A673 (cell line): ENCODE measurements around the gene VPS16. TPM values are rescaled to one million over a fixed set of nuclear protein-coding genes. Genes with fewer than 3 reads are reported as not detected.

ENCODE experiments used
- BruUV-seq: library from RNA; stranded (reverse); fragments of 400-500 nt; replicated peaks from 2 replicates; lab custom pipeline; 2021; lab: Mats Ljungman, UMichigan
- CTCF ChIA-PET: fragments of 300-600 bp; sonication (Branson Sonifier 250); formaldehyde crosslinking; loops from one replicate; lab custom pipeline; 2022; ENCODE audit warnings: antibody characterized with exemption; lab: Charles Lee
- POLR2A ChIA-PET: fragments of 300-600 bp; sonication (Branson Sonifier 250); formaldehyde crosslinking; loops from one replicate; lab custom pipeline; 2022; ENCODE audit warnings: antibody characterized with exemption; ENCODE audit not compliant: low non-redundant PET; lab: Charles Lee
- DNase-seq: peaks from one replicate; pipeline ENCODE4 v3.0.0-alpha.2; 2015; ENCODE audit warnings: low spot score
- H3K27ac ChIP-seq: fragments of 200-600 bp; sonication (generic); 2 replicates; pipeline ENCODE4 v1.5.1; 2016; ENCODE audit warnings: mixed run types, low read depth, mild to moderate bottlenecking, mixed read lengths, antibody characterized with exemption, low read length; ENCODE audit not compliant: poor library complexity, severe bottlenecking
- H3K27me3 ChIP-seq: fragments of 200-600 bp; sonication (generic); replicated peaks from 2 replicates; pipeline ENCODE4 v1.6.1; 2017; ENCODE audit warnings: mixed run types, low read depth, mild to moderate bottlenecking, mixed read lengths, antibody characterized with exemption, low read length; ENCODE audit not compliant: insufficient read depth, poor library complexity
- H3K36me3 ChIP-seq: fragments of 200-600 bp; sonication (generic); 2 replicates; pipeline ENCODE4 v1.6.1; 2016; ENCODE audit warnings: mixed run types, mild to moderate bottlenecking, mixed read lengths, antibody characterized with exemption, low read length; ENCODE audit not compliant: insufficient read depth, poor library complexity, severe bottlenecking
- H3K4me1 ChIP-seq: fragments of 200-600 bp; sonication (generic); 2 replicates; pipeline ENCODE4 v1.6.1; 2017; ENCODE audit warnings: mixed run types, mild to moderate bottlenecking, mixed read lengths, antibody characterized with exemption, low read length; ENCODE audit not compliant: insufficient read depth, poor library complexity, severe bottlenecking
- H3K4me3 ChIP-seq: fragments of 200-600 bp; sonication (generic); 2 replicates; pipeline ENCODE4 v1.5.1; 2016; ENCODE audit warnings: low read depth, mixed run types, mild to moderate bottlenecking, mixed read lengths, low read length; ENCODE audit not compliant: poor library complexity, severe bottlenecking
- H3K9me3 ChIP-seq: fragments of 200-600 bp; sonication (generic); 2 replicates; pipeline ENCODE4 v1.6.1; 2016; ENCODE audit warnings: mixed run types, low read depth, mild to moderate bottlenecking, mixed read lengths, antibody characterized with exemption, low read length; ENCODE audit not compliant: poor library complexity, severe bottlenecking
- EZH2 ChIP-seq: fragments of 200-600 bp; sonication (generic); IDR thresholded peaks from 2 replicates; pipeline ENCODE4 v1.6.1; 2017; ENCODE audit warnings: borderline replicate concordance, low read depth, mild to moderate bottlenecking, mixed read lengths, antibody characterized with exemption, low read length; ENCODE audit not compliant: poor library complexity, severe bottlenecking
- intact Hi-C: fragments of 100-400 bp; cut with micrococcal nuclease; formaldehyde crosslinking; loops from one replicate; pipeline ENCODE4 v1.10.0; 2022; ENCODE audit not compliant: unreplicated experiment
- total RNA-seq: library from RNA; stranded (reverse); gene quantifications from 2 replicates; pipeline ENCODE4 v1.2.3, GENCODE V29; 2021
- TF ChIP-seq, protein P1 (sequence below): fragments of 300-800, 200-600 bp; sonication (generic); conservative IDR thresholded peaks from 2 replicates; pipeline ENCODE4 v1.5.1; 2017; ENCODE audit warnings: low read depth, mild to moderate bottlenecking, antibody characterized with exemption, low read length, moderate library complexity, mixed read lengths

VPS16 gene
- total RNA-seq, 1 experiment from 2014 or later, result 37.8 TPM

DNA sequence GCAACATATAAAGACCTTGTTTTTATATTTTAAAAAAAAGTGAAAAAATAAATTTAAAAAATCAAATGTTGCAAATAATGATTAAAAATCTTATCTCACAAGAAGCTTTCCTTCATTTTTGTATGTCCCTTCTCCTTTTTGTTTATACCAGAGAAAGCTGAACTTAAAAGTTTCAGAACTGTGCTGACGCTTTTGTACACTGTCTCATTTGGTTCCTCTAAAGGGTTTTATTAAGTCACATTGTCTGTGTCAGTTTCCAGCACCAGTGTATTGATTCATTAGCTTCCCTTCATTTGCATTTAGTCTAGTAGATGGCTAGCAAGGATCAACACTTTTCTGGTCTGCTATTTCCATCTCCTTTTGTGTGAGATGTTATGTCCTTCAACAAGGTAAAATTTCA, 6.8 kb upstream of the VPS16 start:
- Histone ChIP-seq H3K36me3 (peaks cover 8% of the 10 kb centered on the region), H3K9me3 (no peaks in the 10 kb centered on the region), H3K4me3 (no peak overlapping the region), H3K4me1 (no peaks in the 10 kb centered on the region), H3K27me3 (no peaks in the 10 kb centered on the region), H3K27ac (no peak overlapping the region)
- no peak for DNase-seq
- CTCF ChIA-PET, result no interaction called here
- POLR2A ChIA-PET, result no interaction called here
- BruUV-seq, result no TSS peak
- intact Hi-C loops, result no loop called here
- TF ChIP-seq, protein P1, sequence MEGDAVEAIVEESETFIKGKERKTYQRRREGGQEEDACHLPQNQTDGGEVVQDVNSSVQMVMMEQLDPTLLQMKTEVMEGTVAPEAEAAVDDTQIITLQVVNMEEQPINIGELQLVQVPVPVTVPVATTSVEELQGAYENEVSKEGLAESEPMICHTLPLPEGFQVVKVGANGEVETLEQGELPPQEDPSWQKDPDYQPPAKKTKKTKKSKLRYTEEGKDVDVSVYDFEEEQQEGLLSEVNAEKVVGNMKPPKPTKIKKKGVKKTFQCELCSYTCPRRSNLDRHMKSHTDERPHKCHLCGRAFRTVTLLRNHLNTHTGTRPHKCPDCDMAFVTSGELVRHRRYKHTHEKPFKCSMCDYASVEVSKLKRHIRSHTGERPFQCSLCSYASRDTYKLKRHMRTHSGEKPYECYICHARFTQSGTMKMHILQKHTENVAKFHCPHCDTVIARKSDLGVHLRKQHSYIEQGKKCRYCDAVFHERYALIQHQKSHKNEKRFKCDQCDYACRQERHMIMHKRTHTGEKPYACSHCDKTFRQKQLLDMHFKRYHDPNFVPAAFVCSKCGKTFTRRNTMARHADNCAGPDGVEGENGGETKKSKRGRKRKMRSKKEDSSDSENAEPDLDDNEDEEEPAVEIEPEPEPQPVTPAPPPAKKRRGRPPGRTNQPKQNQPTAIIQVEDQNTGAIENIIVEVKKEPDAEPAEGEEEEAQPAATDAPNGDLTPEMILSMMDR, result no peak
- TF ChIP-seq EZH2, result no peak

GRCh38 chr20:2834401-2835110, 6.0 kb upstream of the VPS16 start:
- intact Hi-C loops, result no loop called here
- H3K27ac ChIP-seq, result no peak overlapping the region
- H3K4me1 ChIP-seq, result peaks cover 4% of the 10 kb centered on the region
- H3K9me3 ChIP-seq, result no peaks in the 10 kb centered on the region
- H3K36me3 ChIP-seq, result peaks cover 8% of the 10 kb centered on the region
- POLR2A ChIA-PET, result no interaction called here
- H3K4me3 ChIP-seq, result no peak overlapping the region
- CTCF ChIA-PET, result no interaction called here
- no TSS peak for BruUV-seq
- TF ChIP-seq, protein P1, result no peak
- TF ChIP-seq EZH2, result no peak
- no peak for DNase-seq
- no peaks in the 10 kb centered on the region for H3K27me3 ChIP-seq

- intact Hi-C loops, result no loop called here
- Histone ChIP-seq H3K4me1 (peaks cover 11% of the 10 kb centered on the region), H3K27ac (no peak overlapping the region), H3K9me3 (no peaks in the 10 kb centered on the region), H3K36me3 (peaks cover 8% of the 10 kb centered on the region), H3K27me3 (no peaks in the 10 kb centered on the region), H3K4me3 (no peak overlapping the region)
- no peak for TF ChIP-seq EZH2
- TF ChIP-seq, protein P1, result no peak
- BruUV-seq, result no TSS peak
- CTCF ChIA-PET, result no interaction called here
- POLR2A ChIA-PET, result no interaction called here
- DNase-seq, result no peak
Measured at GRCh38 chr20:2835331-2835796, 5.2 kb upstream of the VPS16 start.
